Neutrophil (primary cell): Measurements from ENCODE around the gene SYT3.
"Not testable (repeated sequence)": the region's sequence is repeated elsewhere in the genome, so short reads cannot be mapped to it uniquely, and the experiment has no call there.

ENCODE experiments used
- H3K27ac ChIP-seq: fragments of 200-600 bp; sonication (generic); 2 replicates; pipeline ENCODE4 v1.5.1; 2016; ENCODE audit warnings: mild to moderate bottlenecking, moderate library complexity
- H3K27me3 ChIP-seq: fragments of 200-600 bp; sonication (generic); 2 replicates; pipeline ENCODE4 v1.6.0; 2016; ENCODE audit warnings: mild to moderate bottlenecking
- H3K36me3 ChIP-seq: fragments of 200-600 bp; sonication (generic); 2 replicates; pipeline ENCODE4 v1.5.1; 2017
- H3K4me1 ChIP-seq, 2 experiments: fragments of 200-600 bp in 1 of 2; sonication (generic) in 1 of 2; 1 replicate in 1 of 2; 2 replicates in 1 of 2; pipeline versions ENCODE4 v1.5.1 to v1.6.1; 2013 to 2016; ENCODE audit warnings: low read depth in 1 of 2, low read length in 1 of 2, mild to moderate bottlenecking in 1 of 2, moderate library complexity in 1 of 2; ENCODE audit not compliant: control insufficient read depth in 1 of 2, insufficient read depth in 1 of 2
- H3K4me3 ChIP-seq, 2 experiments: fragments of 200-600 bp in 1 of 2; sonication (generic) in 1 of 2; 1 replicate in 1 of 2; 2 replicates in 1 of 2; pipeline ENCODE4 v1.5.1; 2013 to 2016; ENCODE audit warnings: low read depth in 1 of 2, low read length in 1 of 2, mild to moderate bottlenecking in 1 of 2, moderate library complexity in 1 of 2
- H3K9me3 ChIP-seq: fragments of 200-600 bp; sonication (generic); 2 replicates; pipeline ENCODE4 v1.5.1; 2016
- CTCF ChIP-seq: fragments of 200-600 bp; sonication (generic); IDR thresholded peaks from 2 replicates; pipeline ENCODE4 v1.5.1; 2016; ENCODE audit warnings: antibody characterized with exemption

SYT3 gene

DNA sequence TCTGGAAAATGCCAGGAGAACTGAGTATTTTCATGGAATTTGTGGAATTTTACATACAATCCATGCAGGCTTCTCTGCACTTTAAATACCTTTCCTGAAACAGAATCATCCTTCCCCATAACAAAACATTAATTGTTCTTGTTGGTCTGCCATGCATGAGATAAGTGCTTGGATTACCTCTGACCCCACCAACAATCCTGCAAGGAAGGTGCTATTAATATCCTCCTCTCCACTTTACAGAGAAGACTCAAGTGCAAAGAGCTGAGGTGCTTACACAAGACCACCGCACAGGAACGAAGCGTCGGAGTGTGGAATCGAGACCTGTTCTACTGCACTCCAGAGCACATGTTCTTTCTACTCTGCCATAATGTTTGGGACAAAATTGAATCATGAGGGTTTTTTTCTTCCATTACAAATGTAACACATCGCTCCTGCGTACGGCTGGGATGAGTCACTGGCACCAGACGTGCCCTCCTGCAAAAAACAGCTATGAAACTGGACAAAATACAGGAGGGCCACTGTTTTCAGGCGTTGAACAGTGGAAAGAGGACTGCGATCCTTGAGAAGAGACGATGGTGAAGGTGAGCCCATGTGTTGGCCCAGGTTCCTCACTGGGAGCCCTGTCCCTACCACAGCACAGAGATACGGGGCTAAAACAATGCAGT is 58.6 kb downstream of the SYT3 start:
- no peak for TF ChIP-seq CTCF
- Histone ChIP-seq H3K4me1 (no peaks in the 10 kb centered on the region), H3K4me3 (no peak overlapping the region), H3K27ac (no peak overlapping the region), H3K27me3 (peaks cover 10% of the 10 kb centered on the region), H3K9me3 (no peaks in the 10 kb centered on the region), H3K36me3 (no peaks in the 10 kb centered on the region)

GRCh38 chr19:50580240-50580639 is 59.4 kb downstream of the SYT3 start:
- TF ChIP-seq CTCF: no peak
- H3K27ac ChIP-seq: no peak overlapping the region

DNA sequence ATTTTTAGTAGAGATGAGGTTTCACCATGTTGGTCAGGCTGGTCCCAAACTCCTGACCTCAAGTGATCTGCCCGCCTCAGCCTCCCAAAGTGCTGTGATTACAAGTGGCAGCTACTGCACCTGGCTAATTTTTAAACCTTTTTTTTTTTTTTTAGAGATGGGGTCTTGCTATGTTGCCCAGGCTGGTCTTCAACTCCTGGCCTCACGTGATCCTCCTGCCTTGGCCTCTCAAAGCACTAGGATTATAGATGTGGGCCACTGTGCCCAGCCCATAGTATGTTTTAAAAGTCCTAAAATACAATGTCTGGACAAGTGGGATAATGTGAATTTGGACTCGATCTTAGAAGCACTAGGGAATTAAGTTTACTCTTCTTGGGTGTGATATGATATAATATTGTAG is 62.9 kb downstream of the SYT3 start:
- not testable (repeated sequence) for H3K4me3 ChIP-seq, H3K9me3 ChIP-seq, H3K4me1 ChIP-seq, H3K27ac ChIP-seq, H3K36me3 ChIP-seq
- H3K27me3 ChIP-seq: peaks cover 15% of the 10 kb centered on the region

More at GRCh38 chr19:50580240-50580639, 59.4 kb downstream of the SYT3 start:
- H3K4me3 ChIP-seq: no peak overlapping the region
- H3K4me1 ChIP-seq: no peaks in the 10 kb centered on the region
- H3K27me3 ChIP-seq: peaks cover 6% of the 10 kb centered on the region
- H3K36me3 ChIP-seq: no peaks in the 10 kb centered on the region
- H3K9me3 ChIP-seq: no peaks in the 10 kb centered on the region

DNA sequence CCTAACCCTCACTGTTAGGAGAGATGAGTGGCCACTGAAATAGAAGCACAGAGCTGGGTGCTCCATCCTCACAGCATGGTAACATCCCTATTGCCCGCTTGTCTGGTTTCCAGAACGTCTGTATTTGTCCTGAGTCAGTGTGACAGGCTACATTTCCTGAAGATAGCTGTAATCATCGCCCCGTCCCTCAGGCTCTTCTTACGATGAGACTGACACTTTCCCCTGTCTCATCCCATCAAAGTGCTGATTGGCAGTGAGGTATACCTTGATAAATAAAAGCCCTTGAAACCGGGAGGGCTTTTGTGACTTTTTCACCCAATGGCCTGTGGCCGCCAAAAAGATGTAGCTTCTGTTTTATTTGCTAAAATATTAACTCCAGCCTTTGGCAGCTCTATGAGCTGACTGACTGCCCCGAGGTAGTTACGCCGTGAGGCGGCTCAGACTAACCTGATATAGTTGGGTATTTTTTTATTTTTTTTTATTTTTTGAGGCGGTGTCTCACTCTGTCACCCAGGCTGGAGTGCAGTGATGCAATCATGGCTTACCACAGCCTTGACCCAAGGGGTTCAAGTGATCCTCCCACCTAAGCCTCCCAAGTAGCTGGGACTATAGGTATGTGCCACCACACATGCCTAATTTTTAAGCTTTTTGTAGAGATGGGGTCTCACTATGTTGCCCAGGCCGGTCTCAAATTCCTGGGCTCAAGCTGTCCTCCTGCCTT is 65.8 kb downstream of the SYT3 start:
- H3K4me3 ChIP-seq: no peak overlapping the region
- no peaks in the 10 kb centered on the region for H3K36me3 ChIP-seq
- no peaks in the 10 kb centered on the region for H3K4me1 ChIP-seq
- peaks cover 32% of the 10 kb centered on the region for H3K27me3 ChIP-seq
- no peak for TF ChIP-seq CTCF
- H3K9me3 ChIP-seq: no peaks in the 10 kb centered on the region
- H3K27ac ChIP-seq: no peak overlapping the region
